IPS DF 4.7 (cell line): Measurements from ENCODE around the gene ATAD1.
"Not testable (repeated sequence)": the region's sequence is repeated elsewhere in the genome, so short reads cannot be mapped to it uniquely, and the experiment has no call there.

Source experiments
- DNase-seq: peaks from one replicate; pipeline ENCODE4 v3.0.0-alpha.2; 2013; ENCODE audit warnings: low spot score; ENCODE audit errors: extremely low read depth

ATAD1 gene

DNA sequence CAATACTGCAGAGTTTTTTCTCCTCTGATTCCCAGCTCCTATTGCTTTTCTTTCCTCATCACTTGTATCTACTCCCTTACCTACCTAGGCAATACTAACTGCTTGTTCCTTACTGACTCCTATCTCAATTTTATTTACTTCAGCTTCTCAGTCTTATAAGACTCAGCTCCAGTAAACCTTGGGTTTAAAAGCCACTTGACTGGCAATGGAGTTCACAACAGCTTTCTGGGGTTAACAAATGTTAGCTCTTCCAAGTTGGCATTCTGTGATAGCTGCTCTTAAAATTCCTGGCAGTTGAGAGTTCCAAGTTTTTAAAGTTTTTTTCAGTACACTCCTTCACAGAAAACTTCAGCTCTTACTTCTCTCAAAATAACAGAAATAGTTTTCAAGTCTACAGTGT, 14.2 kb downstream of the ATAD1 start:
- DNase-seq = no peak

DNA sequence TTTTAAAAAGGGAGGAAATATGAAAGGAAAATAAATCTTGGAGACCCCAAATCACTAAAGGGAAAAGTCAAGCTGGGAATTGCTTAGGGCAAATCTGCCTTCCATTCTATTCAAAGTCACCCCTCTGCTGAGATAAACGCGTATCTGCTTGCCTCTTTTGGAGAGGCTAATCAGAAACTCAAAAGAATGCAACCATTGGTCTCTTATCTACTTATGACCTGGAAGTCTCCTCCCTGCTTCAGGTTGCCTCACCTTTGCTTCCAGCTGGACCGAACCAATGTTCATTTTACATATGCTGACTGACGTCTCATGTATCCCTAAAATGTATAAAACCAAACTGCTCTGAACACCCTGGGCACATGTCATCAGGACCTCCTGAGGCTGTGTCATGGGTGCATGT, 14.7 kb downstream of the ATAD1 start:
- DNase-seq = no peak

- not testable (repeated sequence) for DNase-seq
These were observed 16.1 kb downstream of the ATAD1 start for GRCh38 chr10:87801813-87802435.

- no peak for DNase-seq
These were observed 18.2 kb downstream of the ATAD1 start for GRCh38 chr10:87799860-87800259.

GRCh38 chr10:87798082-87798481, 19.9 kb downstream of the ATAD1 start:
- DNase-seq = no peak

DNA sequence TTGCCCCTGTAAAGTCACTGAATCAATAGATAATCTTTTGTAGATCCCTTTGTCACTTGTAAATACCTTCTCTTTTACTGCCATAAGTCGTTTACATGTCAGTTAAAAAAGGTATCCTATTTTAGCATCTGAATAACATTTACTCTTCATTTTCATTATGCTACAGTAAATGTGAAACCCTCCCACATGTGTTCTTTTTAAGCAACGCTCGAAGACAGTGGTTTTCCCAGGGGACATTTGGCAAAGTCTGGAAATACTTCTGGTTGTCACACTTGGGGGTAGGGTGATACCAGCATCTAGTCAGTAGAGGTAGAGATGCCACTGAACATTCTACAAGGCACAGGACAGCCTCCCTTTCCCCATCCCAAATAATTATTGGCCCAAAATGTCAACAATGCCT, 23.7 kb downstream of the ATAD1 start:
- DNase-seq = no peak

DNA sequence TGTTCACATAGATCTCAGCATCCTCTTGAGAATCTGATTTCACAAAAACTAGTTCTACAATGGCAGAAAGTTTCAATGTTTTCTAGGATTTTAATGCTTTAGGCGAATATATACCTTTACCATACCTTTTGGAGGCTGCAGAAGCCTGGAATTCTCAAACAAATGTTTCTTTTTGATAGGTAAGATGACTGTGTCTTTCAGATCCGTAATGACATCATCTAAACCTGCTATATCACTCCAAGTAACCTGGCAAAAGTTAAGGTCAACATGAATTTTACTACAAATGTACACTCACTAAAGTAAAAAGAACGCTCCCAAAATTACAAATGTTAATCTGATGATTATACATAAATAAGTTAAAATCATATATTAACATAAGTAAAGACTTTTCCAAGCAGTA, 27.8 kb downstream of the ATAD1 start:
- DNase-seq = no peak

DNA sequence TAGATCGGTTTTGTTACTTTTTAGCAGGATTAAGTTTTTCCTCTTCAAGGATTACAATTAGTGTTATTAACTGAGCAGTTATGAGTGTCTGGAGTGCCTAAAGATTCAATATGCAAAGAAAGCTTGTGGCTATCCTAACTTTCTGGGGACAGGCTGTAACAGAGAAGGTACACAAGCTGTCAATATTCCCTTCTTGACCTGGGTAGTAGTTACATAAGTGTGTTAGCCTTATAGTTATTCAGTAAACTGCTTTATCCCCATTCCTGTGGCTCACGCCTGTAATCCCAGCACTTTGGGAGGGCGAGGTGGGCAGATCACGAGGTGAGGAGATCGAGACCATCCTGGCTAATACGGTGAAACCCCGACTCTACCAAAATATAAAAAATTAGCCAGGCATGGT, 31.6 kb downstream of the ATAD1 start:
- DNase-seq = no peak

- DNase-seq = no peak
These were observed 35.3 kb downstream of the ATAD1 start for GRCh38 chr10:87782721-87783120.

DNA sequence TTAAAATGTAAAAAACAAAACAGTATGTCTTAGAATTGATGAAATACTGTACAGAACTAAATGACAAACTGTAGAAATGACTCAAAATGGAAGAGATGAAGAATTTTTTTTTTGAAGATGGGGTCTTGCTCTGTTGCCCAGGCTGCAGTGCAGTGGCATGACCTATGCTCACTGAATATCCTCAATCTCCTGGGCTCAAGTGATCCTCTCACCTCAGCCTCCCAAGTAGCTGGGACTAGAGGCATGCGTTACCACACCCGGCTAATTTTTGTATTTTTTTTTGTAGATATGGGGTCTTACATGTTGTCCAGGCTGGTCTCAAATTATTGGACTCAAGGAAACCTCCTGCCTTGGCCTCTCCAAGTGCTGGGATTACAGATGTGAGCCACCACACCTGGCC, 36.5 kb downstream of the ATAD1 start:
- no peak for DNase-seq

DNA sequence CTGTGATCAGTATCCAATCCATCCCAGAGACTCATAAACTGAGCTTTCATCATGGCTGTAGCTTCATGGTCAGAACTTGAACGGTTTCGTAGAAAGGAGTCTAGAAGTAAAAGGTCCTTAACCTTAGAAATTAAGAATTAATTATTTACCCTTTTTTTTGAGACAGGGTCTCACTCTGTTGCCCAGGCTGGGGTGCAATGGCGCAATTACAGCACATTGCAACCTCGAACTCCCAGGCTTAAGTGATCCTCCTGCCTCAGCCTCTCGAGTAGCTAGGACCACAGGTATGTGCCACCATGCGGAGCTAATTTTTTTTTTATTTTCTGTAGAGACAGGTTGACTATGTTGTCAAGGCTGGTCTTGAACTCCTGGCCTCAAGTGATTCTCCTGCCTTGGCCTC, 41.7 kb downstream of the ATAD1 start:
- no peak for DNase-seq

DNA sequence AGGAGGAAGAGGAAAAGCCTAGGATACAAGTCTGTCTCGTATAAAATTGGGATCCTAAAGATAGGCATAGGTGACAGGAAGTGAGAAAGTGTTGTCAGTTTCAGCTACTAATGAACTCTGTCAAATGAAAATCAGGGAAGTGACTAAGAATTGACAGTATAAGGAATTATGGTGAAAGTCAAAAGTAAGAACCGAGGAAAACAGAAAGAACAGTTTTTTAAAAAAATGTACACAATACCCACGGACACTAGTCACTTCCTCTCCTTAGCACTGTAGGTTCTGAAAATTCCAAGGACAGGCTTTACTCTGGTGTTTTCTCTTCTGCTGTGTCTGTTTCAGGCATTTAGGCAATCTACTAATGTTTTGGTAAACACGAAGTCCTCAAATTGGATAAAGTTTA, 42.3 kb downstream of the ATAD1 start:
- no peak for DNase-seq

- no peak for DNase-seq
These were observed 46.0 kb downstream of the ATAD1 start for GRCh38 chr10:87771871-87772500.

- no peak for DNase-seq
These were observed 50.8 kb downstream of the ATAD1 start for GRCh38 chr10:87767253-87767652.

DNA sequence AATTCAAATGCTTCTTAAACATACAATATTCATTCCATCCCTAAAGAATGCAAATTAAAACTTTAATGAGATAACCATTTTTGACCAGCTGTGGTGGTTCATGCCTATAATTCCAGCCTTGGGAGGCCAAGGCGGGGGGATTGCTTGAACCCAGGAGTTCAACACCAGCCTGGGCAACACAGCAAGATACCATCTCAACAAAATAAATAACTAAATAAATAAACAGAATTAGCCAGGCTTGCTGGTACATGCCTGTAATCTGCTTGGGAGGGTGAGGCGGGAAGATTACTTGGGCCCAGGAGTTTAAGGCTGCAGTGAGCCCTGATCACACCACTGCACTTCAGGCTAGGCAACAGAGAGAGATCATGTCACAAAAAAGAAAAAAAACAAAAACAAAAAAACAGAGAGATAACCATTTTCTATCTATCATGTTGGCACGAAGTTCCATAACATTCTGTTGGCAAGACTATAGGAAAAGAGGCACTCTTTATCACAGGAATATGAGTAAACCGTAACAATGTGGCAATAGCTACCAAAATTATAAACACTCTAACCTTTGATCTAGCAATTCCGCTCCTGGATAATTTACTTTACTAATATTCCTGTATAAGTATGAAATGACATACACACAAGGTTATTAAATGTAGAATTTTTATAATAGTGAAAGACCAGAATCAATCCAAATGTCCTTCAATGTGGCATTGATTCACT, 52.2 kb downstream of the ATAD1 start:
- no peak for DNase-seq

DNA sequence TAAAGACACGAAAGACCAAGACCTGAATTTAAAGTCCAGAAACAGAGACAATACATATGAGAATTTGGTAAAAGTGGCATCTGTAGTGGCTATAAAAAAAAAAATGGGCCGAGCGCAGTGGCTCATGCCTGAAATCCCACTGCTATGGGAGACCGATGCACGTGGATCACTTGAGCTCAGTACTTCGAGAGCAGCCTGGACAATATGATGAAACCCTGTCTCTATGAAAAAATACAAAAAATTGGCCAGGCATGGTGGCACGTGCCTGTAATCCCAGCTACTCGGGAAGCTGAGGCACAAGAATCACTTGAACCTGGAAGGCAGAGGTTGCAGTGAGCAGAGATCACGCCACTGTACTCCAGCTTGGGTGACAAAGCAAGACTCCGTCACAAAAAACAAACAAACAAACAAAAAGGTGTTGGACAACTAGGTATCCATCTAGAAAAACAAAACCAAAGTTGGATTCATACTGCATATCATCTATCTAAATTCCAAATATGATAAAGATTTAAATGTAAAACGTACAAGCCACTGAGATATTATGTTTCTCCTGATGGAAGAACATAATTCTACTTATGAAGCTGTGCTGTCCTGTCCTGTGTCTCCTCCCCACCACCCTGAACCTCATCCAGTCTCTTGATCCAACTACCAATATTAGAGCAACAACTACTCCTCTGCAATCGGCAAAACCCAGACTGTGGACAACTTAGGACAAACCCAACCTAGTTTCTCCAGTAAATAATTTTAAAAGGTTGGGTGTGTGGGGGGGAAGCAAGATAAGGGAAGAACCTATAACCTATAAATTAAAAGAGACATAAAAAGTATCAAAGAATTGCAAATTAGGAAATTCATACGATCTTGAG, 53.7 kb downstream of the ATAD1 start:
- no peak for DNase-seq

DNA sequence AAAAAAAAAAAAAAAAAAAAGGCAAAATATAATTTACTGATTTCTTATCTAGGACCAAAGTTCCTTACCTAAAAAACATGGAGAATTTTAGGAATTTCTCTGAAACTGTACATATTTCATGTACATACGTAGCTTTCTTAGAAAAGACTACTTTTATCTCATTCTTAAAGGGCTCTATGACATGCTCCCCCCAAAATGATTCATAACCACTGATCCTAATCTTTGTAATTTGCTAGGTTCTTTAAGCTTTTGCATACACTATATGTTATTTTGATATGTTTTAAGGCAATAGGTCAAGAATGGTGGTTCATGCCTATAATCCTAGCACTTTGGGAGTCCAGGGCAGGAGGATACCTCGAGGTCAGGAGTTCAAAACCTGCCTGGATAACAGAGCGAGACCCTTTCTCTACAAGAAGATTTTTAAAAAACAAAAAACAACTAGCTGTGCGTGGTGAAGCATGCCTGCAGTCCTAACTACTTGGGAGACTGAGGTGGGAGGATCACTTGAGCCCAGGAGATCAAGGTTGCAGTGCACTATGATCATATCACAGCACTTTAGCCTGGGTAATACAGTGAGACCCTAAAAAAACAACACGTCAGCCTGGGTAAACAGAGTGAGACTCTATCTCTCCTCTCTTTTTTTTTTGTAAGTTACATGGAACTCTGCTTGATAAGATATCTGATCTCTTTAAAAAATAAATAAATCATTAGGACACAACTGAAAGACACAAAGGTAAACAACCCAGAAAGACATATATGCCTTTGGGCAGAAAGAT, 54.8 kb downstream of the ATAD1 start:
- DNase-seq = no peak

GRCh38 chr10:87761892-87762291, 56.1 kb downstream of the ATAD1 start:
- DNase-seq = no peak

- no peak for DNase-seq
These were observed 56.9 kb downstream of the ATAD1 start for GRCh38 chr10:87761153-87761552.

GRCh38 chr10:87760195-87760905, 57.7 kb downstream of the ATAD1 start:
- DNase-seq = no peak

DNA sequence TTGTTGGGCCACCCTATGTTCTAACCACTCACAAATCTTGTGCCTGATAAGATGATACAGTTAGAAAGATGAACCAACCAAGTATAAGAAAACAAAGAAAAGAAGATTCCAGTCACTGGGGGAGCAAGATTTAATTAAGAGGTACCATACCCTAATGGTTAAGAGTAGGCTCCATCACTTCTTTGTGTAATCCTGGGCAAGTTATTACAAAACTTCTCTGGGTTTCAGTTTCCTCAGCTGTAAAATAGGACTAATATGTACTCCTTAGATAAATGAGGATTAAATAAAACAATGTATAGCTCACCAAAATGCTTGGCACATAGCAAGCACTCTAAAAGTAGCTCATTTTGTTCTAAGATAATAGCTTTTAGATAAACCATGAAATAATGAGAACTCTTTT, 58.5 kb downstream of the ATAD1 start:
- no peak for DNase-seq
